Panc1 (cell line): ENCODE measurements around the gene DNAH6.

Experiments
- CTCF ChIP-seq: fragments of 450-650 bp; IDR thresholded peaks from 2 replicates; pipeline ENCODE4 v1.5.1; 2017; ENCODE audit warnings: mild to moderate bottlenecking
- POLR2AphosphoS5 ChIP-seq: IDR thresholded peaks from 2 replicates; pipeline ENCODE4 v1.6.1; 2012; ENCODE audit warnings: mild to moderate bottlenecking, low read depth, low read length, moderate library complexity
- REST ChIP-seq, 2 experiments: IDR thresholded peaks; 2 replicates each; pipeline ENCODE4 v1.6.1; 2011 to 2012; ENCODE audit warnings: low read depth in 2 of 2, control low read depth in 1 of 2, low read length in 1 of 2, mild to moderate bottlenecking in 1 of 2, moderate library complexity in 1 of 2; ENCODE audit not compliant: insufficient read depth in 1 of 2
- TCF7L2 ChIP-seq: IDR thresholded peaks from 2 replicates; pipeline ENCODE4 v1.6.1; 2011; ENCODE audit warnings: mild to moderate bottlenecking, low read depth, low read length, inconsistent platforms

- TF ChIP-seq CTCF (no peak), REST (IDR thresholded peaks at IDR 0.05; ENCODE audit: insufficient read depth in 1 of 2, low read depth in 2 of 2, low read length in 1 of 2) (no peak), TCF7L2 (no peak), POLR2AphosphoS5 (no peak)
Measured at GRCh38 chr2:84708442-84708841, 192.1 kb downstream of the DNAH6 start.
